Measurements from ENCODE around the gene CENPO. TPM values are rescaled to one million over a fixed set of nuclear protein-coding genes. Genes with fewer than 3 reads are reported as not detected.
A peak's percentile ranks its signal among the peaks of the same experiment; 100 is the strongest.

Gene CENPO
- total RNA-seq, 1 donor from 2014 or later: not detected

GRCh38 chr2:24858996-24859395 is 65.8 kb downstream of the CENPO start:
- peak overlapping the region in 1 of 2 donors; percentile 33 for H3K27ac ChIP-seq
- H3K4me1 ChIP-seq: peaks cover 6 to 28% of the 10 kb centered on the region in 2 donors
- no peak overlapping the region for H3K4me3 ChIP-seq
- DNase-seq (ENCODE audit: low spot score in 2 of 2): no peak
- TF ChIP-seq, protein P1, sequence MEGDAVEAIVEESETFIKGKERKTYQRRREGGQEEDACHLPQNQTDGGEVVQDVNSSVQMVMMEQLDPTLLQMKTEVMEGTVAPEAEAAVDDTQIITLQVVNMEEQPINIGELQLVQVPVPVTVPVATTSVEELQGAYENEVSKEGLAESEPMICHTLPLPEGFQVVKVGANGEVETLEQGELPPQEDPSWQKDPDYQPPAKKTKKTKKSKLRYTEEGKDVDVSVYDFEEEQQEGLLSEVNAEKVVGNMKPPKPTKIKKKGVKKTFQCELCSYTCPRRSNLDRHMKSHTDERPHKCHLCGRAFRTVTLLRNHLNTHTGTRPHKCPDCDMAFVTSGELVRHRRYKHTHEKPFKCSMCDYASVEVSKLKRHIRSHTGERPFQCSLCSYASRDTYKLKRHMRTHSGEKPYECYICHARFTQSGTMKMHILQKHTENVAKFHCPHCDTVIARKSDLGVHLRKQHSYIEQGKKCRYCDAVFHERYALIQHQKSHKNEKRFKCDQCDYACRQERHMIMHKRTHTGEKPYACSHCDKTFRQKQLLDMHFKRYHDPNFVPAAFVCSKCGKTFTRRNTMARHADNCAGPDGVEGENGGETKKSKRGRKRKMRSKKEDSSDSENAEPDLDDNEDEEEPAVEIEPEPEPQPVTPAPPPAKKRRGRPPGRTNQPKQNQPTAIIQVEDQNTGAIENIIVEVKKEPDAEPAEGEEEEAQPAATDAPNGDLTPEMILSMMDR (IDR thresholded peaks at IDR 0.05): no peak
- H3K27me3 ChIP-seq: no peaks in the 10 kb centered on the region
- intact Hi-C loops (cut with DNase I): no loop called here
- no peaks in the 10 kb centered on the region for H3K9me3 ChIP-seq
- H3K36me3 ChIP-seq: no peaks in the 10 kb centered on the region

- Histone ChIP-seq H3K4me3 (no peak overlapping the region), H3K36me3 (no peaks in the 10 kb centered on the region), H3K4me1 (peaks cover 0 to 20% of the 10 kb centered on the region in 2 donors), H3K27me3 (no peaks in the 10 kb centered on the region), H3K27ac (no peak overlapping the region), H3K9me3 (no peaks in the 10 kb centered on the region)
- intact Hi-C loops (cut with DNase I): no loop called here
- DNase-seq (ENCODE audit: low spot score in 2 of 2): no peak
- TF ChIP-seq, protein P1 (IDR thresholded peaks at IDR 0.05): no peak
These were observed 66.9 kb downstream of the CENPO start for GRCh38 chr2:24859968-24860600.

DNA sequence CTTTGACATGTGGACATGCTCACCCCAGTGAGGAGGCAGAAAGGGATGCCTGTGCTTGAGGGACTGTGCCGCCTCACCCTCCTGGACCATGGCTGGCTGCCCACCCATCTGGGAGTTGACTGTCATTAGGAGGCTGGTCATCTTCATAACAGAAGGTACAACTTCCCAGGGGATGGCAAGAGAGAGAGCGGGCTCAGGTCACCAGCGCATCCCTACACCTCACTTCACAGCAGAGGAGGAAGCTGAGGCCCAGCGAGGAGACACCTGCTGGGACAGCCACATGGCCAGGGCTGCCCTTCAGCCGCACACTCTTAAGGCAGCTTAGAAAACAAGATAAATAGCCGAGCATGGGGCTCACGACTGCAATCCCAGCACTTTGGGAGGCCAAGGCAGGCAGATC is 67.4 kb downstream of the CENPO start:
- intact Hi-C loops (cut with DNase I): no loop called here
- H3K27me3 ChIP-seq: no peaks in the 10 kb centered on the region
- no peaks in the 10 kb centered on the region for H3K9me3 ChIP-seq
- peaks cover 0 to 15% of the 10 kb centered on the region in 2 donors for H3K4me1 ChIP-seq
- H3K4me3 ChIP-seq: no peak overlapping the region
- no peak overlapping the region for H3K27ac ChIP-seq
- no peaks in the 10 kb centered on the region for H3K36me3 ChIP-seq
- DNase-seq (ENCODE audit: low spot score in 2 of 2): no peak
- TF ChIP-seq, protein P1 (IDR thresholded peaks at IDR 0.05): no peak

GRCh38 chr2:24861500-24861899 is 68.3 kb downstream of the CENPO start:
- no peak for DNase-seq (ENCODE audit: low spot score in 2 of 2)
- intact Hi-C loops (cut with DNase I): no loop called here
- H3K4me1 ChIP-seq: peaks cover 0 to 6% of the 10 kb centered on the region in 2 donors
- H3K36me3 ChIP-seq: no peaks in the 10 kb centered on the region
- no peaks in the 10 kb centered on the region for H3K9me3 ChIP-seq
- no peak overlapping the region for H3K4me3 ChIP-seq
- H3K27me3 ChIP-seq: no peaks in the 10 kb centered on the region
- TF ChIP-seq, protein P1 (IDR thresholded peaks at IDR 0.05): no peak
- peak overlapping the region in 1 of 2 donors; percentile 51 for H3K27ac ChIP-seq

- Histone ChIP-seq H3K27me3 (no peaks in the 10 kb centered on the region), H3K4me1 (no peaks in the 10 kb centered on the region), H3K27ac (no peak overlapping the region), H3K9me3 (no peaks in the 10 kb centered on the region), H3K4me3 (no peak overlapping the region), H3K36me3 (no peaks in the 10 kb centered on the region)
- no peak for DNase-seq (ENCODE audit: low spot score in 2 of 2)
- intact Hi-C loops (cut with DNase I): no loop called here
- TF ChIP-seq, protein P1 (IDR thresholded peaks at IDR 0.05): no peak
These were observed 70.4 kb downstream of the CENPO start for GRCh38 chr2:24863641-24864040.

DNA sequence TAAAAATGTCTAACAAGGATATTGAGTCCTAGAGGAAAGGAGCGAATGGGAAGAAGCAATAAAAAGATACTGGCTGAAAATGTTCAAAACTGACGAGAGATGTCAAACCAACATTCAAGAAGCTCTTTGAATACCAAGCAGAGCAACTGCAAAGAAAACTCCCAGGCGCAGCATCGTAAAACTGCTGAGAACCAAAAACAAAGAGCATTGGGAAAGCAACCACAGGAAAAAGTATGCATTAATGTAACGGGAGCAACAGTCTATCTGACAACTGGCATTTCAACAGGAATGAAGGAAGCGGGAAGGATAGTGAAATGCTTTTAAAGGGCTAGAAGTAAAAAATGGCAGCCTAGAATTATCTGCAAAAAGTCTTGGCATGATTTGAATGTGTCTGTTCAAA is 73.7 kb downstream of the CENPO start:
- DNase-seq (ENCODE audit: low spot score in 2 of 2): no peak
- Histone ChIP-seq H3K27ac (no peak overlapping the region), H3K4me3 (no peak overlapping the region)

More for the DNA sequence above, 73.7 kb downstream of the CENPO start:
- no peaks in the 10 kb centered on the region for H3K36me3 ChIP-seq
- H3K4me1 ChIP-seq: no peaks in the 10 kb centered on the region
- TF ChIP-seq, protein P1 (IDR thresholded peaks at IDR 0.05): no peak
- H3K9me3 ChIP-seq: no peaks in the 10 kb centered on the region
- intact Hi-C loops (cut with DNase I): no loop called here
- H3K27me3 ChIP-seq: no peaks in the 10 kb centered on the region
